Activated CD8-positive, alpha-beta T cell treated with anti-CD3 and anti-CD28 coated beads for 36 hours (primary cell): ENCODE measurements around the gene KSR2. TPM values are rescaled to one million over a fixed set of nuclear protein-coding genes. Genes with fewer than 3 reads are reported as not detected.

Experiments used
- ATAC-seq: fragments of 200-7000 bp; cut with Tn5 transposase; one replicate; pipeline ENCODE4 v1.10.0; 2021; ENCODE audit warnings: mild to moderate bottlenecking, moderate library complexity
- CTCF ChIA-PET: fragments of 350-600 bp; sonication (Branson Sonifier 250); formaldehyde crosslinking; loops from one replicate; lab custom pipeline; 2021; ENCODE audit warnings: antibody characterized with exemption; lab: Charles Lee
- POLR2A ChIA-PET: fragments of 350-600 bp; sonication (Branson Sonifier 250); formaldehyde crosslinking; loops from one replicate; lab custom pipeline; 2021; ENCODE audit warnings: antibody characterized with exemption; lab: Charles Lee
- DNase-seq: peaks from one replicate; pipeline ENCODE4 v3.0.0-alpha.2; 2020
- H3K27ac Mint-ChIP-seq: one replicate; pipeline ENCODE4 v1.8.0; 2021; ENCODE audit warnings: mild to moderate bottlenecking, mixed read lengths
- H3K27me3 Mint-ChIP-seq: one replicate; pipeline ENCODE4 v1.8.0; 2021; ENCODE audit warnings: mixed read lengths
- H3K36me3 Mint-ChIP-seq: one replicate; pipeline ENCODE4 v1.8.0; 2021; ENCODE audit warnings: low read depth, mixed read lengths
- H3K4me1 Mint-ChIP-seq: one replicate; pipeline ENCODE4 v1.8.0; 2021; ENCODE audit warnings: low read depth, mixed read lengths
- H3K4me3 Mint-ChIP-seq: one replicate; pipeline ENCODE4 v1.8.0; 2021; ENCODE audit warnings: mild to moderate bottlenecking, moderate library complexity, mixed read lengths
- H3K9me3 Mint-ChIP-seq: one replicate; pipeline ENCODE4 v1.8.0; 2021; ENCODE audit warnings: mixed read lengths
- intact Hi-C: fragments of 100-400 bp; cut with micrococcal nuclease; formaldehyde crosslinking; loops from one replicate; pipeline ENCODE4 v1.10.0; 2022
- total RNA-seq, 2 experiments: library from RNA; stranded (reverse); gene quantifications; one replicate each; pipeline ENCODE4 v1.2.3, GENCODE V29; 2021
- TF ChIP-seq, protein P1 (sequence below): fragments of 200-600 bp; IDR thresholded peaks from one replicate; pipeline ENCODE4 v1.8.0; 2022; ENCODE audit warnings: antibody characterized with exemption, mild to moderate bottlenecking

Gene KSR2
- total RNA-seq, 2 experiments from 2014 or later, result 0.02 TPM; not detected in 1

DNA sequence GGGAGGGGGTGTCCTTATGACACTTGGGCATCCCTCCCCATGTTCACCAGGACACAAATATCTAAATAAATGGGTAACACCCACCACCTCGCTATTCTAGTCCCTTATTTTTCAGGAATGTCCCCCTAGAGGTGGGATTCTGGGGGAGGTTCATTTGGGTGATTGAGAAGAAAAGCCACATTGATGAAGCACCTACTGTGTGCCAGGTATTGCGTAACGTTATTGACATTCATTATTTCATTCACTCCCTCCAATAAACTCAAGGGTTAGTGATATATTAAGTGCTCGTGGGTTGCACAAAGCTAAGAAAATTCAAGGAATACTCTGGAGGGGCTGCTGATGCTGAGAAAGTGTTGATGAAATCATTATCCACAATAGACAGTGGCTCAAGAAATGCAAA is 514.8 kb downstream of the KSR2 start:
- ChIA-PET POLR2A (no interaction called here), CTCF (no interaction called here)
- ATAC-seq (no peak), DNase-seq (no peak)
- H3K4me3 Mint-ChIP-seq, result no peak overlapping the region
- TF ChIP-seq, protein P1, sequence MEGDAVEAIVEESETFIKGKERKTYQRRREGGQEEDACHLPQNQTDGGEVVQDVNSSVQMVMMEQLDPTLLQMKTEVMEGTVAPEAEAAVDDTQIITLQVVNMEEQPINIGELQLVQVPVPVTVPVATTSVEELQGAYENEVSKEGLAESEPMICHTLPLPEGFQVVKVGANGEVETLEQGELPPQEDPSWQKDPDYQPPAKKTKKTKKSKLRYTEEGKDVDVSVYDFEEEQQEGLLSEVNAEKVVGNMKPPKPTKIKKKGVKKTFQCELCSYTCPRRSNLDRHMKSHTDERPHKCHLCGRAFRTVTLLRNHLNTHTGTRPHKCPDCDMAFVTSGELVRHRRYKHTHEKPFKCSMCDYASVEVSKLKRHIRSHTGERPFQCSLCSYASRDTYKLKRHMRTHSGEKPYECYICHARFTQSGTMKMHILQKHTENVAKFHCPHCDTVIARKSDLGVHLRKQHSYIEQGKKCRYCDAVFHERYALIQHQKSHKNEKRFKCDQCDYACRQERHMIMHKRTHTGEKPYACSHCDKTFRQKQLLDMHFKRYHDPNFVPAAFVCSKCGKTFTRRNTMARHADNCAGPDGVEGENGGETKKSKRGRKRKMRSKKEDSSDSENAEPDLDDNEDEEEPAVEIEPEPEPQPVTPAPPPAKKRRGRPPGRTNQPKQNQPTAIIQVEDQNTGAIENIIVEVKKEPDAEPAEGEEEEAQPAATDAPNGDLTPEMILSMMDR, result no peak
- peaks cover 2% of the 10 kb centered on the region for H3K27me3 Mint-ChIP-seq
- H3K36me3 Mint-ChIP-seq, result no peaks in the 10 kb centered on the region
- no peaks in the 10 kb centered on the region for H3K4me1 Mint-ChIP-seq
- no peak overlapping the region for H3K27ac Mint-ChIP-seq
- peaks cover 2% of the 10 kb centered on the region for H3K9me3 Mint-ChIP-seq
- intact Hi-C loops, result no loop called here

DNA sequence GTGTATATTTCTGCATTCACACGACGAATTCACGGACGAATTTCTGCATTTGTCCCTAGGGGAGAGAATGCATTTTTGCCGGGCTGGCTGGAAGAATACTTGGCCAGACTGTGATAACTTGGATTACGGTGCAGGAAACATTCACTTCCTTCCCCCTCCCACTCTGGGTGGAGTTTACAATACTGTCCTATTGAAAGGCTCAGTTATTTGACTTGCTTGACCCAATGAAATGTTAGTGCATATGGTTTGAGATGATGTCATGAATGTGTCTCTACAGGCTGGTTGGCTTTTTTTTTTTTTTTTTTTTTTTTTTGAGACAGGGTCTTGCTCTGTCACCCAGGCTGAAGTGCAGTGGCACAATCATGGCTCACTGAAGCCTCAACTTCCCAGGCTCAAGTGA is 516.7 kb downstream of the KSR2 start:
- TF ChIP-seq, protein P1, result no peak
- Mint-ChIP-seq H3K27me3 (peaks cover 2% of the 10 kb centered on the region), H3K36me3 (no peaks in the 10 kb centered on the region), H3K27ac (no peak overlapping the region), H3K9me3 (peaks cover 2% of the 10 kb centered on the region), H3K4me1 (no peaks in the 10 kb centered on the region), H3K4me3 (no peak overlapping the region)
- ChIA-PET POLR2A (interaction anchor here (0.9 kb wide), 1 partner anchor 99 kb away, joined by 3 read pairs; no protein-coding TSS in a partner anchor), CTCF (no interaction called here)
- intact Hi-C loops, result no loop called here
- no peak for DNase-seq
- no peak for ATAC-seq

DNA sequence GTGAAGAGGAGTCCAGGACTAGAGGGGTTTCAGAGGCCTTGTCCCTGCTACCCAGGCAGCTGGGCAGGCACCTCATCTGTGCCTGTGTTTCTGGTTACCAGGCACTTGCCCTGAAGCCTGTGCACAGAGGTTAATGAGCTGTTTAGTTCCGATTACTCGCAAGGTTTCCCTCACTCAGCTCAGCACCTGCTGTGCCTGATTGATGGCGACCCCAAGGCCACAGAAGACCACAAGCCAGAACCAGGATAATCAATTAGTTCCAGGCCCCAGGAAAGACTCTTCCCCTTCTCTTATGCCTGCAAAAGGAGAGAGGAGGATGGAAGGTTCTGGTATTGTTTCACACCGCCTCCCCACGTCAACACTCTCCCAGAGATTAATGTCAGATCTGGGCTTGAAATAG is 518.6 kb downstream of the KSR2 start:
- CTCF ChIA-PET, result no interaction called here
- Mint-ChIP-seq H3K9me3 (peaks cover 2% of the 10 kb centered on the region), H3K4me3 (no peak overlapping the region), H3K27ac (no peak overlapping the region), H3K27me3 (peaks cover 2% of the 10 kb centered on the region), H3K4me1 (no peaks in the 10 kb centered on the region), H3K36me3 (no peaks in the 10 kb centered on the region)
- ATAC-seq (no peak), DNase-seq (no peak)
- intact Hi-C loops, result no loop called here
- TF ChIP-seq, protein P1, result no peak
- POLR2A ChIA-PET, result no interaction called here

DNA sequence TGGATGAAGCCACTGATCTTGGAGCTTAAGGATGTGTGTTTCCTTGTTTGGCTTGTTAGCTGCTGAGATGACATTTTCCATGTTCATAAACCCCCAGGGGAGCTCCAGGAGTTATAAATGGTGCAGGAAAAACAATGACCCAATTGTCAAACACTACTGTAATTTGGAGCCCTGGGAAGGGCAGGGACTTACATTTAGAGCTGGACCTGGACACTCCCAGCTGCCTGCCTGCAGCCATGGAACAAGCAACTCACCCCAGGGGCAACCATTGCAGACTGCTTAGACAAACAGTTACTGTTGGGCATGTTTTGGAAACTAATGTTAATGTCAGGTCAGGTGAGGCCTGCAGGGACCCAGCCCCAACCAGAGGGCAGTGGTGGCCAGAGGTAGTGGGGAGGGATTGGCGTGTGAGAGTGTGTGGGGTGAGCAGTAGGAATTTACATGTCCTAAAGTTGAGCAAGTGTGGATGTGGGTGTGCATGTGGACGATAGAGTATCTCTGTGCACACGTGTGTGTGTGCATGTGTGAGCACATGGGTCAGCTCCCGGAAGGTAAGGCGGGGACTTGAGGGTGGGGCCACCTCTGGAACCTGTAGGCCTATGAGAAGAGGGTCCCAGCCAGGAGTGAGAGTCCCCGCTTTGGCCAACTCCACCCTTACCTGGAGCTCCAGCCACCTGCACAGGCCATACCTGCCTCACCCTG is 521.0 kb downstream of the KSR2 start:
- intact Hi-C loops, result no loop called here
- ATAC-seq (no peak), DNase-seq (no peak)
- no peak overlapping the region for H3K27ac Mint-ChIP-seq
- H3K4me3 Mint-ChIP-seq, result no peak overlapping the region
- H3K4me1 Mint-ChIP-seq, result no peaks in the 10 kb centered on the region
- H3K9me3 Mint-ChIP-seq, result peaks cover 2% of the 10 kb centered on the region
- TF ChIP-seq, protein P1, result no peak
- POLR2A ChIA-PET, result no interaction called here
- no peaks in the 10 kb centered on the region for H3K36me3 Mint-ChIP-seq
- CTCF ChIA-PET, result no interaction called here
- peaks cover 2% of the 10 kb centered on the region for H3K27me3 Mint-ChIP-seq

DNA sequence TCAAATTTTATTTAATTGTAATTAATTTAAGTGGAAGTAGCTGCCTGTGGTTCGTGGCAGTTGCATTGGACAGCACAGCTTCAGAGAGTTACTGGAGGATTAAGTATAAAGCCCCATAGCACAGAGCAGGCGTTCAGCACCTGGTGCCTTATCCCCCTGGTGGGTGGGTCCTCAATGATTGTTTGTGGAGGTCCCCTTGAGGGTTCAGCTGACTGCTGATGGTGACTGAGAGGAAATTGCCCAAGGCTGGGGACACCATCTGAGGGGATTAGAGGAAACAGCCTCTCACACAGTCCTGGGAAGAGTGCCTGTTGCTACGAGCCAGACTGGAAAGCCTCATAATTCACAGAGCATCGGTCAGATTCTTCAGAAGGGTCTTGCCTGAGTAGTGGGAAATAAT is 524.0 kb downstream of the KSR2 start:
- Mint-ChIP-seq H3K27me3 (no peaks in the 10 kb centered on the region), H3K4me3 (no peak overlapping the region), H3K9me3 (no peaks in the 10 kb centered on the region), H3K27ac (no peak overlapping the region), H3K36me3 (no peaks in the 10 kb centered on the region), H3K4me1 (no peaks in the 10 kb centered on the region)
- no peak for ATAC-seq
- ChIA-PET CTCF (no interaction called here), POLR2A (no interaction called here)
- TF ChIP-seq, protein P1, result no peak
- no peak for DNase-seq
- intact Hi-C loops, result no loop called here
